Muscle of leg (tissue), 11 donors: ENCODE measurements around the gene RNF225. TPM values are rescaled to one million over a fixed set of nuclear protein-coding genes. Genes with fewer than 3 reads are reported as not detected.
"Not testable (repeated sequence)": the region's sequence is repeated elsewhere in the genome, so short reads cannot be mapped to it uniquely, and the experiment has no call there.

Experiments used
- DNase-seq: peaks from one replicate; pipeline ENCODE4 v3.0.0; 2013
- H3K27ac ChIP-seq: one replicate; pipeline ENCODE4 v1.5.1; 2013; ENCODE audit warnings: mild to moderate bottlenecking, low read length, control low read depth
- H3K27me3 ChIP-seq: one replicate; pipeline ENCODE4 v1.6.1; 2013; ENCODE audit warnings: low read length; ENCODE audit not compliant: control insufficient read depth, insufficient read depth
- H3K36me3 ChIP-seq: one replicate; pipeline ENCODE4 v1.6.1; 2013; ENCODE audit warnings: low read length; ENCODE audit not compliant: control insufficient read depth, insufficient read depth
- H3K4me1 ChIP-seq: one replicate; pipeline ENCODE4 v1.6.1; 2013; ENCODE audit warnings: low read length; ENCODE audit not compliant: control insufficient read depth, insufficient read depth
- H3K4me3 ChIP-seq: one replicate; pipeline ENCODE4 v1.5.1; 2013; ENCODE audit warnings: low read length, control low read depth
- H3K9me3 ChIP-seq: replicated peaks from 2 replicates; pipeline ENCODE4 v1.6.1; 2013; ENCODE audit warnings: low read depth, low read length; ENCODE audit not compliant: control insufficient read depth
- WGBS: methylation state at CpG from one replicate; pipeline ENCODE4 v1.1.5; 2013; ENCODE audit warnings: missing lambda C conversion rate; ENCODE audit not compliant: insufficient coverage; 5-methylcytosine and 5-hydroxymethylcytosine counted together
- polyA plus RNA-seq, 8 donors: library from polyadenylated mRNA; unstranded; fragments of 120-200 nt; gene quantifications; one replicate each; pipeline versions ENCODE4 v1.2.1 to v1.2.3, GENCODE V29; 2013; ENCODE audit warnings: inconsistent platforms in 1 of 8, low replicate concordance in 1 of 8; ENCODE audit not compliant: insufficient read length in 8 of 8, insufficient read depth in 1 of 8
- total RNA-seq: library from RNA; stranded (reverse); fragments of 120-200 nt; gene quantifications from one replicate; pipeline ENCODE4 v1.2.4, GENCODE V29; 2013

RNF225 gene
- total and polyA plus RNA-seq, 9 donors = 0.20 TPM; not detected in 8

DNA sequence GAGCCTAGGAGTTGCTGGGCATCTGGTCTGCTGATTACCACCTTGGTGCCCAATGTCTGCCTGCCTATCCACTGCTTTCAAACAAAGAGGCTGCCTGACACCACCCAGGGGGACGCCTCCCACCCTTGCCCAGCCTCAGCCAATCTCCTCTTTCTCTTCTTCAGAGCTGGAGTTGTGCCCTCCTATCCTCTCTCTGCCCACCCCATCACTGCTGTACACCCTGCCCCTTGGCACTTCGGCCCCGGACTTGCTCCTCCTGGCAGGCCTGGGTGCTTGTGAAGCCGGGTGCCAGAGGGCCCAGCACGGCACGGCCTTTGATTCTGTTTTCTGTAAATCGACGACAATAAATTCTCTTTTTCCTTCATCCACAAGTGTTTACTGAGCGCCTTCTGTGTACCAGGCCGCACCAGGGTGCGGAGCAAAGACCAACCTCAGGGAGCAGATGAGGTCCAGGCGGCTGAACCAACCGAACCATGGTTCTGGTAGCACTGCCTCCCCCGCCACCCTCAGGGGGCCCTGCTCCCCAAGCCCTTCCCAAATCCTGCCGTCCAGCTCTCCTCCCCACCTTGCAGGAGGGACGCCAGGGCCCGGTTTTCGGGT lies 5.0 kb downstream of the RNF225 start:
- no peaks in the 10 kb centered on the region for H3K36me3 ChIP-seq
- no peak overlapping the region for H3K27ac ChIP-seq
- peaks cover 24% of the 10 kb centered on the region for H3K27me3 ChIP-seq
- H3K4me3 ChIP-seq = peak overlapping the region; percentile 60
- H3K4me1 ChIP-seq = peaks cover 23% of the 10 kb centered on the region
- DNase-seq = peak; percentile 28
- WGBS = 50% methylated on average over 15 of the region's 18 CpGs
- H3K9me3 ChIP-seq = no peaks in the 10 kb centered on the region

DNA sequence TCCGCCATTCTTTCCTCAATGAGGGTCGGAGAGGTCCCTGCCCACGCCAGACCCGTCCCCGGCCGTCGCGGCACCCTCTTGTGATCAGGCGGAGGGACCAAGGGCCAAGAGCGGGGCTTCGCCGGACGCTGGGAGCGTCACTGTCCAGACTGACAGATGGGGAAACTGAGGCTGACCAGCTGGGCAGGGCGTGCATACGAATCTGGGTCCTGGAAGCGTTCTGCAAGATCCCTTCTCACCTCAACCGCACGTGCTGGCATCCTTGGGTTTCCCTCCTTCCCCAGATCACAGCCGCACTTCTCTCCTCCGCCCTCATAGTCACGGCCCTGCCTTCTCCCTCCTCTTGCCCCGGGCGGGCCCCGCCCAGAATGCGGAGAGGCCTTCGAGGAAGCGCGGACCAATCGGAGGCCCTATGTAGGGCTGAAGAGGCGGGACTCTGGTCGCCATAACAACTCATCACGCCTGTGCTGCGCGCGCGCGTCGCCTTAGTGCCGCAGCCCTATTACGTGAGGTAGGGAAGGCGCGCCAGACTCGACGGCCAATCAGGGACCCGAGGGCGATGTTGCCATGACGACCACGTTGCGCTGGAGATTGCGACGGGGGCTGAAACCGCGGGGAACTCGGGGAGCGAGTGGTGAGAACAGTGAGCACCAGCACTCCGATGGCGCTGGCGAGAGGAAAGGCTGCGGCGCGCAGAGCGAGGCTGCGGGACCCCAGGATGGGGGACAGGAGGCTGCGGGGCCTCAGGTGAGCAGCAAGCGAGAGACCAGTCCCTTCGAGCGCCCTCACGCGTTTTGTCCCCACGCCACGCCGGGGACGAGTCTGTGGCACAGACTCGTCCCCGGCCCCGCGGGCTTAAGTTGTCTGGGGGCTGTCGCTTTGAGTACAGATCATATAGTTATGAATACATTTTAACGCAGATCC lies 5.7 kb downstream of the RNF225 start:
- WGBS = 2% methylated on average over 65 of the region's 80 CpGs
- peak overlapping the region; percentile 69 for H3K4me3 ChIP-seq
- peaks cover 16% of the 10 kb centered on the region for H3K27me3 ChIP-seq
- DNase-seq = peak; percentile 100
- H3K27ac ChIP-seq = peak overlapping the region; percentile 88
- H3K4me1 ChIP-seq = peaks cover 18% of the 10 kb centered on the region
- no peaks in the 10 kb centered on the region for H3K9me3 ChIP-seq
- no peaks in the 10 kb centered on the region for H3K36me3 ChIP-seq

DNA sequence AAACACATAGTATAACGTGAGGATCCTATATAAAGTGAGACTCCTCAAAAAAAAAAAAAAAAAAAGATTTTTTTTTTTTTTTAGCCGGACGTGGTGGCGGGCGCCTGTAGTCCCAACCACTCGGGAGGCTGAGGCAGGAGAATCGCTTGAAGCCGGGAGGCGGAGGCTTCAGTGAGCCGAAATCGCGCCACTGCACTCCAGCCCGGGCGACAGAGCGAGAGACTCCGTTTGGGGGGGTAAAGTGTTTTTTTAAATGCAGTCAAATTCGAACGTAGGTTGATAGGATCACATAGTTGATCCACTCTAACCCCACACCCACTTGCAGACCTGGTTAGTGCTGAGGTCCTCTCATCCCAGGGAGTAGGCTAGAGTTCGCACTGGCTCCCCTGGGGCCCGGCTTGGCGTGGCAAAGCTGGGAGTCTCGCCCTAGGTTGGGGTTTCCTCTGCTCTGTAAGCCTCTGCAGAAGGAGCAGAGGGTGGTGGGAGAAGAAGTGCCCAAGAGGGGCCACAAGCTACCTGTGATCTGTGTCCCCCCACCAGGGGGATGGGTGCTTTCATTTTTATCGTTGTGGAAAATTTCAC lies 6.5 kb downstream of the RNF225 start:
- Histone ChIP-seq H3K9me3 (no peaks in the 10 kb centered on the region), H3K27me3 (peaks cover 14% of the 10 kb centered on the region), H3K4me3 (peak overlapping the region; percentile 69), H3K27ac (peak overlapping the region; percentile 88), H3K36me3 (no peaks in the 10 kb centered on the region), H3K4me1 (peaks cover 19% of the 10 kb centered on the region)
- peak; percentile 27 for DNase-seq
- 8% methylated on average over 7 of the region's 23 CpGs for WGBS

DNA sequence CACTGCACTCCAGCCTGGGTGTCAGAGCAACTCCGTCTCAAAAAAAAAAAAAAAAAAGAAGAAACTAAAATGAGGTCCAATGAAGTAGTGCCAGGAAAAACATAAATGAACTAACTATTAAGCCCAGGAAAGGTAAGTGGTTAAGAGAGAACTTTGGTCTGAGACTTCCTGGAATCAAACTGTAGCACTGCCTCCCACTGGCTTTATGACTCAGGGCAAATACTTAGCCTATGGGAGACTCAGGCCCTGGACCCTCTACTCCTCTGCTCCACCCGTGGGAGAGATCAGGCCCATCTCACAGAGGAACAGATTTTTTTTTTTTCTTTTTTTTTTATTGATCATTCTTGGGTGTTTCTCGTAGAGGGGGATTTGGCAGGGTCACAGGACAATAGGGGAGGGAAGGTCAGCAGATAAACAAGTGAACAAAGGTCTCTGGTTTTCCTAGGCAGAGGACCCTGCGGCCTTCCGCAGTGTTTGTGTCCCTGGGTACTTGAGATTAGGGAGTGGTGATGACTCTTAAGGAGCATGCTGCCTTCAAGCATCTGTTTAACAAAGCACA lies 8.5 kb downstream of the RNF225 start:
- not testable (repeated sequence) for H3K27ac ChIP-seq, H3K27me3 ChIP-seq, H3K9me3 ChIP-seq, H3K4me3 ChIP-seq, H3K36me3 ChIP-seq, DNase-seq
- peaks cover 30% of the 10 kb centered on the region for H3K4me1 ChIP-seq
- WGBS = 80% methylated on average over 1 of the region's 5 CpGs

DNA sequence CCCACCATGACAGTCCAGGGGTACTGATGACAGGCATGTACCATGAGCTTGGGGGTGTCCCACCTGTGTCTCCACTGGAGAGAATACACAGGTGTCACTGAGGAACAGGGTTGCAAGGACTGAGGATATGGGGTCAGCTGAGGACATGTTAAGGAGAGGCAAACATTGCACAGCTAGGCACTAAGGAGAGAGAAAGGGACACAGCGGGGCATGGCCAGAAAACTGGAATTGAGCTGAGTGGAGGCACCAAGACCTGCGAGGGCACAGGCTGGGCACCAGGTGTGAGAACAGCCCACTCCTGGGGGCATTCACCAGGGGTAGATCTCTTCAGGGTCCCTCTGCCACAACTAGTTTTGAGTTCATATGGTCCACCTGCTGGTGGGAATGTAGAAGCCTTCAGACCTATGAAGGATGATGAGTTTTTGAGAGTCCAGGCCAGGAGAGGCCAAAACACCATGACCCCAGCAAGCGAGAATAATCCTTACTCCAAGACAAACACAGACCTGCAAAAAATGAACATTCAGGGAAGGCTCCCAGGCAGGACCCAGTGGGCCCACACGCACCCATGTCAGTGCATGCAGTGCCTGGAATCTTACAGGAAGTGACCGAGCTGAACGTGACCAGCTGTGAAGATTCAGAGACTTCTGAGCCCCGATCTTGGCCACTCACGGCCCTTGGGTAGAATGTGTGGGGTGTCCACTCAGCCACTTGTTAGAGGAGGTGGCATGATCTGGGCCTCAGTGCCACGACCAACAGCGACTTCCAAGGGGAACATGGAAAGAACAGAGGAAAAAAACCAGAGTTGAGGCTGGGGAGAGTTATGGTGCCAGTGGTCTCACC lies 11.6 kb downstream of the RNF225 start:
- Histone ChIP-seq H3K27ac (no peak overlapping the region), H3K9me3 (no peaks in the 10 kb centered on the region), H3K27me3 (no peaks in the 10 kb centered on the region), H3K4me1 (peaks cover 26% of the 10 kb centered on the region), H3K4me3 (peak overlapping the region; percentile 79), H3K36me3 (no peaks in the 10 kb centered on the region)
- DNase-seq = peak; percentile 22
- WGBS = 63% methylated on average over 9 of the region's 10 CpGs

DNA sequence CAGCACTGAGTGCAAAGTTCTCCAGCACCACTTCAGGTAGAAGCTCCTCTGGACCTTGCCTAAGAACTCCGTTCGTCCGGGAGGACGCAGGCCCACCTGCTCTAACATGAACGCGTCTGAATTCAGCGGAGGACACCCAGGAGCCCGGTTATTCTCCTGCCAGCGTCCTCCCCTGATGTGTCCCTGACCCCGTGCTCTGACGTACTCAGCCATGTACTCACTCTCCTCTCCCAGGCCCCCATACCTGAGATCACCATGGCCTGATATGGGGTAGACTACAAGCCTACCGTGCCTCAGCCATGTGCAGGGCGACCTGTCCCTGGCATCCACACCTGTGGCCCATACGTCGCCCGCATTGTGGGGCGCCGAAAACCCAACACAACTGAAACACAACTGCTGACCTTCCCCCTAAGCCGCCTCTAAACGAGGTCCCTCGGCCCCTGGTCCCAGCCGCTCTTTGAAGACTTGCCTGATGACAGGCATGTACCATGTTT lies 12.2 kb downstream of the RNF225 start:
- 10% methylated on average over 22 of the region's 22 CpGs for WGBS

DNA sequence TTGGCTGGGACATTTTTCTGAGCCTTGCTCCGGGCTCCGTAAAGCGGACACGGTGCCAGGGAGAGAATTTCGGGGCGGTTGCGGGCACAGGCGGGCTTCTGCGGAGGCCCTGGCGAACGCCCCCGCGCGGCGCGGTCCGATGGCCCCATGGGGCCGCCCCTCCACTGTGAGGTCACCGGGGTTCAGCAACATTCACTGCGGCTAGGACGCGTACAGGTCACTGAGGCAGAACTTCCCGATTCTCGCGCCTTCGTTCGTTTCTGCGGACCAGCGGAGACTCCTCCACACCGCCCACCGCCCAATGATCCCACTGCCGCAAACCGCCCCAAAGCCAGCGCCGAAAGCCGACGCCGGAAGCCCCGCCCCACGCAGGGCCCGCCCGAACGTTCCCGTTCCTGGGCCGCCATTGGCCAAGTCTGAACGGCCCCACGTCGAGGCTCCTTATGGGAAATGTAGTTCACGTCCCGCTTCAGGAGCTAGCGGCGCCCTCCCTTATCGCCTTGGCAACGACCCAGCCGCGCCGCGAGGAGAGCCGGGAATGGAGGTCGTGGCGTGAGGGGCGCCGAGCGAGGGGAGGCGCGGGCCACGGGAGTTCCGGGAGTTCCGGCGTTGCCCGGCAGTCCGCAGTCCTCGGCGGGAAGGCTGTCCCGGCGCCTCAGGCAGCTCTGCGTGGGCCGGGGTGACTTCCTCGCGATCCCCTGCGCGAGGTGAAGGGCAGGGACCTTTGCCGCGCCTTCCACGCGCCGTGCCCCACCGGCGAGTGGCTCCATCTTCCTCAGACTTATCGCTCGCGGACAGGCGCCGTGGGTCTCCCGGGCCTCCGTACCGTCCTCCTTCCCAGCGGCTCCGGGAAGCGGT lies 12.9 kb downstream of the RNF225 start, which contains the start of gene ZNF584:
Gene ZNF584 (plus strand): TSS at position 498 of the 858 bp plus-strand sequence. CDS start 499 bp downstream, outside the sequence.
- Histone ChIP-seq H3K9me3 (no peaks in the 10 kb centered on the region), H3K27ac (peak within 1 kb of the TSS; percentile 92), H3K27me3 (no peaks in the 10 kb centered on the region), H3K36me3 (no peaks in the 10 kb centered on the region), H3K4me3 (peak within 1 kb of the TSS; percentile 79), H3K4me1 (peaks cover 25% of the 10 kb centered on the region)
- under 1% methylated on average over 94 of the region's 100 CpGs for WGBS
- DNase-seq = peak; percentile 99

More for the DNA sequence above, 12.2 kb downstream of the RNF225 start:
- Histone ChIP-seq H3K4me1 (peaks cover 25% of the 10 kb centered on the region), H3K27me3 (no peaks in the 10 kb centered on the region), H3K4me3 (peak overlapping the region; percentile 79), H3K27ac (peak overlapping the region; percentile 92), H3K36me3 (no peaks in the 10 kb centered on the region), H3K9me3 (no peaks in the 10 kb centered on the region)
- DNase-seq = no peak

DNA sequence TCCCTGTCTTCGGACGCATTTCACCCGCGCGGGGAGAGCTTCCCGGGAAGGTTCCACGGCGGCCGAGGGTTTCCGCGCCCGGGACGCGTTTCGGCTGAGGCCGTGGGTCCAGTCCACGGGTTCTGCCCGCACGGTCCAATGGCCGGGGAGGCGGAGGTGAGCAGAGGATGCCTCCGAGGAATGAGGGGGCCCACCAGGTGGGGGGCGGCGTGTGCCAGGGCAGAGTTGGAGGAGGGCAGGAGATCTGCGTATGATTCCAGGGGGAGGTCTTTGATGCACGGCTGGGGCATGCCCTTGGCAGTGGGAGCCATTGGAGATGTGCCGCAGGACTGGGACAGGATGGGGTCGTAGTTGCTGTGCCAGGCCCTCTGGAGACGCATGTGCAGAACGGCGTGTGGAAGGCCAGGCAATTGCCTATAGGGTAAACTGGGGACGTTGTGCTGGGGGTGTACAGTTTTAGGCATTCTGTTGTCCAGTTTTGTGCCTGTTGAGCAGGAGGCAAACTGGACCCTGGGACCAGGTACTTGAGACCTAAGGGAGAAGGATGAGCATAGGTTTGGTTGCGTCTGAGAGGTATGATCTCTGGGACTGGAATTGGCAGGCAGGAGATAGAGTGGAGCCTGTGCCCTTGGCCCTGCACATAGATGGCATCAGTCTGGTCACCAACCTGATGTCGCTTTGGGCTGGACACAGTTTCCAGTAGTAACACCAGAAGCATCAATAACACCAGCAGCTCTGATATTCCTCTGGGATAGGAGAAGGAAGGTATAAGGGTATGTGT lies 13.7 kb downstream of the RNF225 start:
- Histone ChIP-seq H3K27me3 (no peaks in the 10 kb centered on the region), H3K36me3 (no peaks in the 10 kb centered on the region), H3K4me3 (peak overlapping the region; percentile 79), H3K27ac (peak overlapping the region; percentile 92), H3K4me1 (peaks cover 25% of the 10 kb centered on the region), H3K9me3 (no peaks in the 10 kb centered on the region)
- peak; percentile 45 for DNase-seq
- under 1% methylated on average over 32 of the region's 34 CpGs for WGBS
